ENCODE measurements around the gene HDAC8.

- TF ChIP-seq, protein P1, sequence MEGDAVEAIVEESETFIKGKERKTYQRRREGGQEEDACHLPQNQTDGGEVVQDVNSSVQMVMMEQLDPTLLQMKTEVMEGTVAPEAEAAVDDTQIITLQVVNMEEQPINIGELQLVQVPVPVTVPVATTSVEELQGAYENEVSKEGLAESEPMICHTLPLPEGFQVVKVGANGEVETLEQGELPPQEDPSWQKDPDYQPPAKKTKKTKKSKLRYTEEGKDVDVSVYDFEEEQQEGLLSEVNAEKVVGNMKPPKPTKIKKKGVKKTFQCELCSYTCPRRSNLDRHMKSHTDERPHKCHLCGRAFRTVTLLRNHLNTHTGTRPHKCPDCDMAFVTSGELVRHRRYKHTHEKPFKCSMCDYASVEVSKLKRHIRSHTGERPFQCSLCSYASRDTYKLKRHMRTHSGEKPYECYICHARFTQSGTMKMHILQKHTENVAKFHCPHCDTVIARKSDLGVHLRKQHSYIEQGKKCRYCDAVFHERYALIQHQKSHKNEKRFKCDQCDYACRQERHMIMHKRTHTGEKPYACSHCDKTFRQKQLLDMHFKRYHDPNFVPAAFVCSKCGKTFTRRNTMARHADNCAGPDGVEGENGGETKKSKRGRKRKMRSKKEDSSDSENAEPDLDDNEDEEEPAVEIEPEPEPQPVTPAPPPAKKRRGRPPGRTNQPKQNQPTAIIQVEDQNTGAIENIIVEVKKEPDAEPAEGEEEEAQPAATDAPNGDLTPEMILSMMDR (conservative IDR thresholded peaks at IDR 0.05 in 1 of 2, IDR thresholded peaks at IDR 0.05 in 1 of 2; ENCODE audit: extremely low read depth in 1 of 2, insufficient read depth in 1 of 2, low read depth in 1 of 2, low read length in 2 of 2), result no peak
- no peak for TF ChIP-seq EZH2 (IDR thresholded peaks at IDR 0.05; ENCODE audit: borderline replicate concordance, low read length)
Observed at GRCh38 chrX:72358313-72358712, 214.3 kb downstream of the HDAC8 start.

Measured in mammary epithelial cell (primary cell).